Measurements from ENCODE around the gene METTL9.
"Not testable (repeated sequence)": the region's sequence is repeated elsewhere in the genome, so short reads cannot be mapped to it uniquely, and the experiment has no call there.

Gene METTL9

DNA sequence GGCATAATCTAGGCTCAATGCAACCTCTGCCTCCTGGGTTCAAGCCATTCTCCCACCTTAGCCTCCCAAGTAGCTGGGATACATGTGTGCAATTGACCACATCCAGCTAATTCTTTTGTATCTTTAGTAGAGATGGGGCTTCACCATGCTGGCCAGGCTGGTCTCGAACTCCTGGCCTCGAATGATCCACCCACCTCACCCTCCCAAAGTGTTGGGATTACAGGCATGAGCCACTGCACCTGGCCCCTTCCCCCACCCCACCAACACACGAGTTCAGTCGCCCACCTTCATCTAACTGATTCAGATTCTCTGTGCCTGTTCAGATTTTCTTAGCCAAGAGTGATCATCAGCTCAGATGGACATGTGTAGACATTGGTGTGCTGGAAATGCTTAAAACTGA is 25.0 kb upstream of the METTL9 start:
- no peak overlapping the region for H3K27ac ChIP-seq
- TF ChIP-seq, protein P1, sequence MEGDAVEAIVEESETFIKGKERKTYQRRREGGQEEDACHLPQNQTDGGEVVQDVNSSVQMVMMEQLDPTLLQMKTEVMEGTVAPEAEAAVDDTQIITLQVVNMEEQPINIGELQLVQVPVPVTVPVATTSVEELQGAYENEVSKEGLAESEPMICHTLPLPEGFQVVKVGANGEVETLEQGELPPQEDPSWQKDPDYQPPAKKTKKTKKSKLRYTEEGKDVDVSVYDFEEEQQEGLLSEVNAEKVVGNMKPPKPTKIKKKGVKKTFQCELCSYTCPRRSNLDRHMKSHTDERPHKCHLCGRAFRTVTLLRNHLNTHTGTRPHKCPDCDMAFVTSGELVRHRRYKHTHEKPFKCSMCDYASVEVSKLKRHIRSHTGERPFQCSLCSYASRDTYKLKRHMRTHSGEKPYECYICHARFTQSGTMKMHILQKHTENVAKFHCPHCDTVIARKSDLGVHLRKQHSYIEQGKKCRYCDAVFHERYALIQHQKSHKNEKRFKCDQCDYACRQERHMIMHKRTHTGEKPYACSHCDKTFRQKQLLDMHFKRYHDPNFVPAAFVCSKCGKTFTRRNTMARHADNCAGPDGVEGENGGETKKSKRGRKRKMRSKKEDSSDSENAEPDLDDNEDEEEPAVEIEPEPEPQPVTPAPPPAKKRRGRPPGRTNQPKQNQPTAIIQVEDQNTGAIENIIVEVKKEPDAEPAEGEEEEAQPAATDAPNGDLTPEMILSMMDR (conservative IDR thresholded peaks at IDR 0.05), result no peak
- no peak for TF ChIP-seq ZFX (IDR thresholded peaks at IDR 0.05)

DNA sequence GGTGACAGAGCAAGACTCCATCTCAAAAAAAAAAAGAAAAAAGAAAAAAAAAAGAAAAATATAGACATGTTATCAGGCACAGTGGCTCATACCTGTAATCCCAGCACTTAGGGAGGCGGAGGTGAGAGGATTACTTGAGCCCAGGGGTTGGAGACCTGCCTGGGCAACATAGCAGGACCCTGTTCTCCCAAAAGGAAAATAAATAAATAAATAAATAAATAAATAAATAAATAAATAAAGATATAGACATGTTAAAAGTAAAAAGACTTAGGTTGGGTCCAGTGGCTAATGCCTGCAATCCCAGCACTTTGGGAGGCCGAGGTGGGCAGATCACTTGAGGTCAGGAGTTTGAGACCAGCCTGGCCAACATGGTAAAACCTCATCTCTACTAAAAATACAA is 23.1 kb upstream of the METTL9 start:
- not testable (repeated sequence) for H3K27ac ChIP-seq

DNA sequence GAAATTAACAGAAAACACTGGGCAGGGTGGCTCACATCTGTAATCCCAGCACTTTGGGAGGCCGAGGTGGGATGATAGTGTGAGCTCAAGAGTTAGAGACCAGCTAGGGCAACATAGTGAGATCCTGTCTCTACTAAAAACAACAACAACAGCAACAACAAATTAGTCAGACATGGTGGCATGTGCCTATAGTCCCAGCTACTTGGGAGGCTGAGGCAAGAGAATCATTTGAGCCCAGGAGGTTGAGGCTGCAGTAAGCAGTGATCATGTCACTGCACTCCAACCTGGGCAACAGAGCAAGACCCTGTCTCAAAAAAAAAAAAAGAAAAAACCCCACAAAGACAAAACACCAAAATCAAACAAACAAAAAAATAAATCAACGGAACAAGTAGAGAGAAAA is 21.9 kb upstream of the METTL9 start:
- H3K27ac ChIP-seq, result not testable (repeated sequence)

DNA sequence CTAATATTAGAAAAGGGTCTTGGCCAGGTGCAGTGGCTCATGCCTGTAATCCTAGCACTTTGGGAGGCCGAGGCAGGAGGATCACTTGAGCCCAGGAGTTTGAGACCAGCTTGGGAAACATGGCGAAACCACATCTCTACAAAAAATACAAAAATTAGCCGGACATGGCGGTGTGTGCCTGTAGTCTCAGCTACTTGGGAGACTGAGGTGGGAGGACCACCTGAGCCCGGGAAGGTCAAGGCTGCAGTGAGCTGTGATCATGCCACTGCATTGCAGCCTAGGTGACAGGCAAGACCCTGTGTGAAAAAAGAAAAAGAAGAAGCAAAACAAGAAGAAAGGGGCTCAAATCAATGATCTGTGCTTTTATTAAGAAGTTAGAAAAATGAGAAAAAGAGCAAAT is 21.1 kb upstream of the METTL9 start:
- H3K27ac ChIP-seq, result not testable (repeated sequence)

DNA sequence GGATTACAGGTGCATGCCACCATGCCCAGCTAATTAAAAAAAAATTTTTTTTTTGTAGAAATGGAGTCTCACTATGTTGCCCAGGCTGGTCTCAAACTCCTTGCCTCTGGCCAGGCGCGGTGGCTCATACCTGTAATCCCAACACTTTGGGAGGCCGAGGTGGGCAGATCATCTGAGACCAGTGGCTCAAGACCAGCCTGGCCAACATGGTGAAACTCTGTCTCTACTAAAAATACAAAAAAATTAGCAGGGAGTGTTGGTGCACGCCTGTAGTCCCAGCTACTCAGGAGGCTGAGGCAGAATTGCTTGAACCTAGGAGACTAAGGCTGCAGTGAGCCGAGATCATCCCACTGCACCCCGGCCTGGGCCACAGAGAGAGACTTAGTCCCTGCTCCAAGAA is 19.2 kb upstream of the METTL9 start:
- H3K27ac ChIP-seq, result not testable (repeated sequence)

DNA sequence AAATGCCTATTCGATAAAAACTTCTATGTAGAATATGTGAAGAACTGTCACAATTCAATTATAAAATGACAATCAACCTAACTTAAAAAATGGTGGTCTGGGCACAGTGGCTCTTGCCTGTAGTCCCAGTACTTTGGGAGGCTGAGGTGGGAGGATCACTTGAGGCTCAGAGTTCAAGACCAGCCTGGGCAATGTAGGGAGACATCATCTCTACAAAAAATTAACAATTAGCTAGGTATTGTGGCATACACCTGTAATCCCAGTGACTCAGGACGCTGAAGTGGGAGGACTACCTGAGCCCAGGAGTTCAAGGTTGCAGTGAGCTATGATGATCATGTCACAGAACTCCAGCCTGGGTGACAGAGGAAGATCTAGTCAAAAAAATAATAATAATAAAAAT is 18.6 kb upstream of the METTL9 start:
- TF ChIP-seq ZFX (IDR thresholded peaks at IDR 0.05), result no peak
- TF ChIP-seq, protein P1 (conservative IDR thresholded peaks at IDR 0.05), result no peak
- H3K27ac ChIP-seq, result no peak overlapping the region

DNA sequence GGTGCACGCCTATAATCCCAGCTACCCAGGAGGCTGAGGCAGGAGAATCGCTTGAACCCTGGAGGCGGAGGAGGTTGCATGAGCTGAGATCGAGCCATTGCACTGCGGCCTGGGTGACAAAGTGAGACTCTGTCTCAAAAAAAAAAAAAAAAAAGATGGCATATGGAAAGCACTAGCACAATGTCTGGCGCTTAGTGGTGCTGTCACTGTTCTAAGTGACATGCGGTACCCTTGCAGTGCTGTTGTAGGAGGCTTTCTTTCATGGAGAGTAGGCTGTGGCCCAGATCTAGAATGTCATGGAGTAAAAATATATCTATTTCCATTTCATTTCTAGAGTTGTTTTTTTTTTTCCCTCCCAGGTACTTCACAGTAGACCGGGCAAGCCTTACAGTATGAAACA is 14.6 kb upstream of the METTL9 start:
- H3K27ac ChIP-seq, result no peak overlapping the region
- TF ChIP-seq, protein P1 (conservative IDR thresholded peaks at IDR 0.05), result no peak
- TF ChIP-seq ZFX (IDR thresholded peaks at IDR 0.05), result no peak

DNA sequence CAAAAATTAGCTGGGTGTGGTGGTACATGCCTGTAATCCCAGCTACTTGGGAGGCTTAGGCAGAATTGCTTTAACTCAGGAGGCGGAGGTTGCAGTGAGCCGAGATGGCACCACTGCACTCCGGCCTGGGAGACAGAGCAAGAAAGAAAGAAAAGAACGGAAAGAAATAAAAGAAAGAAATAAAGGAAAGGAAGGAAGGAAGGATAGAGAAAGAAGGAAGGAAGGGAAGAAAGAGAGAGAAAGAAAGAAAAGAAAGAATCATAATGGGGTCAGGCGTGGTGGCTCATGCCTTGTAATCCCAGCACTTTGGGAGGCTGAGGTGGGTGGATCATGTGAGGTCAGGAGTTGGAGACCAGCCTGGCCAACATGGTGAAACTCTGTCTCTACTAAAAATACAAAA is 10.8 kb upstream of the METTL9 start:
- not testable (repeated sequence) for H3K27ac ChIP-seq

DNA sequence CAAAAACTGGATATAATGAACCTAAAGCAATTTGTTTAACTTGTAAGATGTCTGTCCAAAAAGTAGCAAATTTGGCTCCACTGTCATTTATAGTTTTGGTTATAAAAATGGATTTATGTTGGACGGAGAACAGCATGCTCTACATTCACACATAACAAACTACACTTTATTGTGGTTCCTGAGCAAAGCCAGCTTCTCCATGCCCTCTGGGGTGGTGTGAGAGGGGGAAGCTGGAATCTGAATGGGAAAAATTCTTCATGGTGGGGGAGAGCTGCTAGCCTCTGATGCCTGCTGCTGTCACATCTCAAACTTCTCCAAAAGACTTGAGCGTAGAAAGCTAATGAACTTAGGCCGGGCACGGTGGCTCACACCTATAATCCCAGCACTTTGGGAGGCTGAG is 9.8 kb upstream of the METTL9 start:
- no peak overlapping the region for H3K27ac ChIP-seq
- TF ChIP-seq, protein P1 (conservative IDR thresholded peaks at IDR 0.05), result no peak
- TF ChIP-seq ZFX (IDR thresholded peaks at IDR 0.05), result no peak

DNA sequence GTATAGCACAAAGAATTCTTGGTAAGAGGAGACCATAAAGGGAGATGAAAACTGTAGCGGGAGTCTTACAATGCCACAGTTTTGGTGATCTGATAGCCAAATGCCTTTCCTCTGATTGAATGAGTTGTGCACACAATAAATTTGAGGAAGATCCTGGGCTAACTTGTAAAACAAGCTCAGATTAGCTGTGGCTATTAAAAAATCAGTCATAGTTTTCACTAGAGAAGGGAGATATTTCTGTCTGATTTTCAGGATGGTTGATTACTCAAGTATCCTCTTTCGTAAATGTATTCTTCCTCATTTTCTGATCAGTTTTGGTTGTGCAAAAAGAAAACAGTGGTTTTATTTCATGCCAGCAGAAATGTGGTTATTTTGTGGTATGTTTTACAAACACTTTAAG is 9.1 kb upstream of the METTL9 start:
- TF ChIP-seq, protein P1 (conservative IDR thresholded peaks at IDR 0.05), result no peak
- no peak for TF ChIP-seq ZFX (IDR thresholded peaks at IDR 0.05)
- no peak overlapping the region for H3K27ac ChIP-seq

DNA sequence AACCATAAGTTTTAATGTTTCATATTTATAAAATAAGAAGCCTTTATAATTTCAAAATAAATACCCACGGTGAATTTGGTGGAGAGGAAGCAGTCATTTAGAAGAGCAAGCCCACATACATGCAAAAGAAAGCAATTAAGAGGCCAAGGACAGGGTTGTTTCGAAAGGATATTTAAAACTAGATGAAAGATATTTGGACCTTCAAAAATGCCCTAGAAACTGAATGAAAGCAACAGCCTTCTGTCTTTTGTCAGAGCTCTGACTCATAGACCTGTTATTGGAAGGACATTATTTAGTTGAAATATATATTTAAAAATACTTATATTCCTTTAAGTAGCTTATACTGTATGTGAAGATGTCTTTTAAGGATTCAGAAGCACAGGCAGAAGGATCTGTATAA is 8.6 kb upstream of the METTL9 start:
- TF ChIP-seq ZFX (IDR thresholded peaks at IDR 0.05), result no peak
- TF ChIP-seq, protein P1 (conservative IDR thresholded peaks at IDR 0.05), result no peak
- H3K27ac ChIP-seq, result no peak overlapping the region
